Astrocyte (in vitro differentiated cells and primary cell): Measurements from ENCODE around the gene FAM200B. TPM values are rescaled to one million over a fixed set of nuclear protein-coding genes. Genes with fewer than 3 reads are reported as not detected.
A peak's percentile ranks its signal among the peaks of the same experiment; 100 is the strongest.

Experiments
- DNase-seq: peaks from one replicate; pipeline ENCODE4 v3.0.0-alpha.2; 2010; ENCODE audit warnings: low read depth
- FAIRE-seq: peaks from 2 replicates; lab custom pipeline; 2011; peaks lifted over from hg19 to GRCh38; lab: Jason Lieb, UNC
- H2AFZ ChIP-seq: 2 replicates; pipeline ENCODE4 v1.6.0; 2012; ENCODE audit warnings: low read depth, low read length, inconsistent platforms
- H3K27ac ChIP-seq: 2 replicates; pipeline ENCODE4 v1.5.1; 2011; ENCODE audit warnings: low read depth, low read length, inconsistent platforms
- H3K27me3 ChIP-seq: 2 replicates; pipeline ENCODE4 v1.6.0; 2011; ENCODE audit warnings: low read length, inconsistent platforms; ENCODE audit not compliant: insufficient read depth
- H3K36me3 ChIP-seq: 2 replicates; pipeline ENCODE4 v1.5.1; 2011; ENCODE audit warnings: low read length, inconsistent platforms; ENCODE audit not compliant: insufficient read depth
- H3K4me1 ChIP-seq: 2 replicates; pipeline ENCODE4 v1.5.1; 2011; ENCODE audit warnings: low read length, inconsistent platforms; ENCODE audit not compliant: insufficient read depth
- H3K4me2 ChIP-seq: 2 replicates; pipeline ENCODE4 v1.6.0; 2012; ENCODE audit warnings: low read length, inconsistent platforms
- H3K4me3 ChIP-seq: 2 replicates; pipeline ENCODE4 v1.5.1; 2011; ENCODE audit warnings: low read depth, mild to moderate bottlenecking, low read length, inconsistent platforms; ENCODE audit not compliant: insufficient read depth
- H3K79me2 ChIP-seq: 2 replicates; pipeline ENCODE4 v1.6.0; 2012; ENCODE audit warnings: mild to moderate bottlenecking, low read length, inconsistent platforms; ENCODE audit not compliant: insufficient read depth
- H3K9ac ChIP-seq: 2 replicates; pipeline ENCODE4 v1.6.0; 2012; ENCODE audit warnings: mild to moderate bottlenecking, low read length, inconsistent platforms
- H3K9me3 ChIP-seq: 2 replicates; pipeline ENCODE4 v1.5.1; 2012; ENCODE audit warnings: low read depth, mild to moderate bottlenecking, low read length, inconsistent platforms; ENCODE audit not compliant: insufficient read depth
- H4K20me1 ChIP-seq: 2 replicates; pipeline ENCODE4 v1.6.0; 2012; ENCODE audit warnings: low read length, inconsistent platforms; ENCODE audit not compliant: insufficient read depth
- H3K27ac Mint-ChIP-seq: one replicate; pipeline ENCODE4 v1.8.0; 2021; ENCODE audit warnings: mild to moderate bottlenecking, mixed read lengths; ENCODE audit not compliant: unreplicated experiment
- H3K27me3 Mint-ChIP-seq: one replicate; pipeline ENCODE4 v1.8.0; 2021; ENCODE audit warnings: low read depth, mixed read lengths; ENCODE audit not compliant: unreplicated experiment
- H3K36me3 Mint-ChIP-seq: one replicate; pipeline ENCODE4 v1.8.0; 2021; ENCODE audit warnings: low read depth, mixed read lengths; ENCODE audit not compliant: unreplicated experiment
- H3K4me1 Mint-ChIP-seq: one replicate; pipeline ENCODE4 v1.8.0; 2021; ENCODE audit warnings: low read depth, mixed read lengths; ENCODE audit not compliant: unreplicated experiment
- H3K4me3 Mint-ChIP-seq: one replicate; pipeline ENCODE4 v1.8.0; 2021; ENCODE audit warnings: mild to moderate bottlenecking, moderate library complexity, mixed read lengths; ENCODE audit not compliant: unreplicated experiment
- H3K9me3 Mint-ChIP-seq: one replicate; pipeline ENCODE4 v1.8.0; 2021; ENCODE audit warnings: mild to moderate bottlenecking, mixed read lengths; ENCODE audit not compliant: unreplicated experiment
- EZH2 ChIP-seq: IDR thresholded peaks from 2 replicates; pipeline ENCODE4 v1.6.1; 2012; ENCODE audit warnings: mild to moderate bottlenecking, low read length, inconsistent platforms; ENCODE audit not compliant: insufficient read depth
- total RNA-seq: library from RNA; stranded (reverse); gene quantifications from 2 replicates; pipeline ENCODE4 v1.2.1, GENCODE V29; 2021
- TF ChIP-seq, protein P1 (sequence below): IDR thresholded peaks from 2 replicates; pipeline ENCODE4 v1.5.1; 2011; ENCODE audit warnings: low read depth, mild to moderate bottlenecking, inconsistent platforms, low read length, moderate library complexity; ENCODE audit not compliant: insufficient read depth

The FAM200B gene
- total RNA-seq, 1 donor from 2014 or later = 74.7 TPM

DNA sequence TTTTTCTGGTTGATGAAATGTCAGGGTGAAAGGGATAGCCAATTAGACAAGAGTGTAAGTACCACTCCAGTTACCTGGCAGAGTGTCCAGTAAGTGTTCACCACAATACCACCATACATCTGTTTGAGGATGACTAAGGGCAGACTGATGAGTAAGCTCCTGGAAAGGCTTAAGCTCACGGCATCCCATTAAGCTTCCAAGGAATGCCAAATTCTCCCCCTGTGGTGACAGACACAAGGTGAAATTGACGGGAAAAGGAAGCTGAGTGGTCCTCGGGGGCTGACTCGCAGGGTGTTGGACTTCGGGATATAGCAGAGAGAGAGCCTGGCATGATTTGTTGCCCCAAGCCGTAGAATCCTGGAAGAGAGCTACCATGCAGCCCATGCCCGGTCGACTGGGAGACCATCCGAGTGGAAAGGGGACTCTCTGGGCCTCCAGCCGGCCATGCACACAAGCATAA, 13.6 kb downstream of the FAM200B start:
- Histone ChIP-seq H3K9me3 (no peaks in the 10 kb centered on the region), H3K4me2 (peak overlapping the region; percentile 78), H3K4me3 (peak overlapping the region; percentile 13), H3K27me3 (no peaks in the 10 kb centered on the region), H3K9ac (peak overlapping the region; percentile 76), H4K20me1 (no peaks in the 10 kb centered on the region), H3K27ac (peak overlapping the region; percentile 99), H2AFZ (no peak overlapping the region), H3K79me2 (no peaks in the 10 kb centered on the region), H3K4me1 (peaks cover 47% of the 10 kb centered on the region), H3K36me3 (no peaks in the 10 kb centered on the region)
- no peak for TF ChIP-seq EZH2
- TF ChIP-seq, protein P1, sequence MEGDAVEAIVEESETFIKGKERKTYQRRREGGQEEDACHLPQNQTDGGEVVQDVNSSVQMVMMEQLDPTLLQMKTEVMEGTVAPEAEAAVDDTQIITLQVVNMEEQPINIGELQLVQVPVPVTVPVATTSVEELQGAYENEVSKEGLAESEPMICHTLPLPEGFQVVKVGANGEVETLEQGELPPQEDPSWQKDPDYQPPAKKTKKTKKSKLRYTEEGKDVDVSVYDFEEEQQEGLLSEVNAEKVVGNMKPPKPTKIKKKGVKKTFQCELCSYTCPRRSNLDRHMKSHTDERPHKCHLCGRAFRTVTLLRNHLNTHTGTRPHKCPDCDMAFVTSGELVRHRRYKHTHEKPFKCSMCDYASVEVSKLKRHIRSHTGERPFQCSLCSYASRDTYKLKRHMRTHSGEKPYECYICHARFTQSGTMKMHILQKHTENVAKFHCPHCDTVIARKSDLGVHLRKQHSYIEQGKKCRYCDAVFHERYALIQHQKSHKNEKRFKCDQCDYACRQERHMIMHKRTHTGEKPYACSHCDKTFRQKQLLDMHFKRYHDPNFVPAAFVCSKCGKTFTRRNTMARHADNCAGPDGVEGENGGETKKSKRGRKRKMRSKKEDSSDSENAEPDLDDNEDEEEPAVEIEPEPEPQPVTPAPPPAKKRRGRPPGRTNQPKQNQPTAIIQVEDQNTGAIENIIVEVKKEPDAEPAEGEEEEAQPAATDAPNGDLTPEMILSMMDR = no peak
- Mint-ChIP-seq H3K4me3 (no peak overlapping the region), H3K36me3 (peaks cover 11% of the 10 kb centered on the region), H3K27me3 (no peaks in the 10 kb centered on the region), H3K4me1 (peaks cover 55% of the 10 kb centered on the region), H3K9me3 (peaks cover 11% of the 10 kb centered on the region), H3K27ac (peak overlapping the region; percentile 97)
- FAIRE-seq = peak; percentile 100
- peak; percentile 100 for DNase-seq

DNA sequence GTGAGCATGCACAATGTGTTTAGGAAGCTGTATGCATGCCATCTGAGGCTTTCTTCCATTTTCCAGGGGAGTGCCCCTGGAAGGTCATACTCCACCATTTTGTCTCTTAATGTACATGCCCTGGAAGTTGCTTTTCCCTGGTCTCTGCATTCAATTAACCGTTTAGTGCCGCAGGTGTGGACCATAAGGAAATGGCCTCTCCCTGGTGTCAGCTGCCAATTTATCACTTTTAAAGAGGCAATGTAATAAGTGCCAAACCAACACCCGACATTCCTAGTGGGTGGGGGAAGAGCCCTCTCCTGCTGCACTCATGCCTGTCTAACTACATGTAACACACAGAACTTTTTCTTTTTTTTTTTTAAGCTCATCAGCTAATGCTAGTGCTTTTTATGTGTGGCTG, 14.1 kb downstream of the FAM200B start:
- Histone ChIP-seq H3K4me3 (peak overlapping the region; percentile 13), H3K4me2 (peak overlapping the region; percentile 78), H3K9ac (peak overlapping the region; percentile 76), H3K27ac (peak overlapping the region; percentile 99), H3K4me1 (peaks cover 44% of the 10 kb centered on the region), H3K27me3 (no peaks in the 10 kb centered on the region), H3K9me3 (no peaks in the 10 kb centered on the region), H2AFZ (no peak overlapping the region), H3K36me3 (no peaks in the 10 kb centered on the region), H3K79me2 (no peaks in the 10 kb centered on the region), H4K20me1 (no peaks in the 10 kb centered on the region)
- no peaks in the 10 kb centered on the region for H3K27me3 Mint-ChIP-seq
- H3K36me3 Mint-ChIP-seq = peaks cover 11% of the 10 kb centered on the region
- DNase-seq (peak; percentile 47), FAIRE-seq (no peak)
- peak overlapping the region; percentile 97 for H3K27ac Mint-ChIP-seq
- H3K9me3 Mint-ChIP-seq = peaks cover 11% of the 10 kb centered on the region
- TF ChIP-seq EZH2 = no peak
- TF ChIP-seq, protein P1 = no peak
- H3K4me3 Mint-ChIP-seq = peak overlapping the region; percentile 47
- H3K4me1 Mint-ChIP-seq = peaks cover 52% of the 10 kb centered on the region

DNA sequence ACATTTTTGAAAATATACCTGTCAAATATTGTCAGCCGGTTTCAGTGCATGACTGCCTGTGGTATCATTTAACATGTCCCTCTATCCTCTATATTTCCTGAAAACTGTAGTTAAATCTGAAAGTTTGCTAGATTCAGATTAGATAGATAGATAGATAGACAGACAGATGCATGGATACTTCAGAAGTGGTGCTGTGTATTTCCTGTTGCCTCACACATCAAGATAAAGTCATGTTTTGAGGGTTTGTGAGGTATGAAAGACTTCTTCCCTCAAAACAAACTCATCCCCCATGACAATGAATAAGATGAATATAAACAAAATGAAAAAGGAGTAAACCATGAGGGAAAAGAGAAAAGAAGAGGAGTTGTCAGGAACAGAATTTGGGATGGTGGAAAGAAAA, 15.2 kb downstream of the FAM200B start:
- Mint-ChIP-seq H3K4me3 (no peak overlapping the region), H3K4me1 (peaks cover 43% of the 10 kb centered on the region), H3K36me3 (peaks cover 11% of the 10 kb centered on the region), H3K9me3 (peaks cover 11% of the 10 kb centered on the region), H3K27me3 (no peaks in the 10 kb centered on the region), H3K27ac (peak overlapping the region; percentile 9)
- Histone ChIP-seq H3K27ac (no peak overlapping the region), H3K9ac (no peak overlapping the region), H3K79me2 (no peaks in the 10 kb centered on the region), H3K4me3 (no peak overlapping the region), H2AFZ (no peak overlapping the region), H3K27me3 (no peaks in the 10 kb centered on the region), H3K36me3 (no peaks in the 10 kb centered on the region), H3K9me3 (no peaks in the 10 kb centered on the region), H3K4me2 (no peak overlapping the region), H3K4me1 (peaks cover 33% of the 10 kb centered on the region), H4K20me1 (no peaks in the 10 kb centered on the region)
- TF ChIP-seq, protein P1 = no peak
- TF ChIP-seq EZH2 = no peak
- DNase-seq (no peak), FAIRE-seq (no peak)
